ENCODE results near the gene ZNF888.

- TF ChIP-seq ZFP3 (CRISPR knock-in tag; IDR thresholded peaks at IDR 0.05) (no peak), RARB (CRISPR knock-in tag; IDR thresholded peaks at IDR 0.05) (no peak), PPARA (CRISPR knock-in tag; IDR thresholded peaks at IDR 0.05; ENCODE audit: borderline replicate concordance) (no peak)
- TF ChIP-seq, protein P1, sequence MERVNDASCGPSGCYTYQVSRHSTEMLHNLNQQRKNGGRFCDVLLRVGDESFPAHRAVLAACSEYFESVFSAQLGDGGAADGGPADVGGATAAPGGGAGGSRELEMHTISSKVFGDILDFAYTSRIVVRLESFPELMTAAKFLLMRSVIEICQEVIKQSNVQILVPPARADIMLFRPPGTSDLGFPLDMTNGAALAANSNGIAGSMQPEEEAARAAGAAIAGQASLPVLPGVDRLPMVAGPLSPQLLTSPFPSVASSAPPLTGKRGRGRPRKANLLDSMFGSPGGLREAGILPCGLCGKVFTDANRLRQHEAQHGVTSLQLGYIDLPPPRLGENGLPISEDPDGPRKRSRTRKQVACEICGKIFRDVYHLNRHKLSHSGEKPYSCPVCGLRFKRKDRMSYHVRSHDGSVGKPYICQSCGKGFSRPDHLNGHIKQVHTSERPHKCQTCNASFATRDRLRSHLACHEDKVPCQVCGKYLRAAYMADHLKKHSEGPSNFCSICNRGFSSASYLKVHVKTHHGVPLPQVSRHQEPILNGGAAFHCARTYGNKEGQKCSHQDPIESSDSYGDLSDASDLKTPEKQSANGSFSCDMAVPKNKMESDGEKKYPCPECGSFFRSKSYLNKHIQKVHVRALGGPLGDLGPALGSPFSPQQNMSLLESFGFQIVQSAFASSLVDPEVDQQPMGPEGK (CRISPR knock-in tag; IDR thresholded peaks at IDR 0.05; ENCODE audit: borderline replicate concordance) = no peak
These were observed 12.2 kb upstream of the ZNF888 start for GRCh38 chr19:52935434-52935833.

Data from SK-N-SH treated with all-trans-retinoic acid at 6 μM for 48 hours (cell line).